B cell (primary cell): ENCODE results near the gene PDLIM5. TPM values are rescaled to one million over a fixed set of nuclear protein-coding genes. Genes with fewer than 3 reads are reported as not detected.

Experiments used
- ATAC-seq: fragments of 200-7000 bp; cut with Tn5 transposase; one replicate; pipeline ENCODE4 v1.10.0; 2021; ENCODE audit warnings: low read depth, mild to moderate bottlenecking, moderate number of reproducible peaks, moderate library complexity
- CTCF ChIA-PET: fragments of 350-600 bp; sonication (Branson Sonifier 250); formaldehyde crosslinking; loops from one replicate; lab custom pipeline; 2021; ENCODE audit warnings: antibody characterized with exemption, inconsistent platforms; lab: Charles Lee
- POLR2A ChIA-PET: fragments of 350-600 bp; sonication (Branson Sonifier 250); formaldehyde crosslinking; loops from one replicate; lab custom pipeline; 2021; ENCODE audit warnings: antibody characterized with exemption; lab: Charles Lee
- DNase-seq: peaks from one replicate; pipeline ENCODE4 v3.0.0; 2013
- H2AFZ ChIP-seq: 2 replicates; pipeline ENCODE4 v1.6.1; 2012; ENCODE audit warnings: mild to moderate bottlenecking, low read depth, low read length; ENCODE audit not compliant: insufficient read depth, poor library complexity, severe bottlenecking
- H3K27ac ChIP-seq, 2 donors: 1 replicate in 1 of 2; 2 replicates in 1 of 2; pipeline ENCODE4 v1.5.1; 2012 to 2013; ENCODE audit warnings: low read length in 2 of 2, mild to moderate bottlenecking in 2 of 2, moderate library complexity in 1 of 2
- H3K27me3 ChIP-seq, 4 experiments: fragments of 200-600 bp in 1 of 4; sonication (generic) in 1 of 4; replicated peaks in 1 of 4; 1 replicate in 2 of 4; 2 replicates in 2 of 4; pipeline versions ENCODE4 v1.6.1 to v1.7.0; 2013 to 2016; ENCODE audit warnings: low read length in 3 of 4, mild to moderate bottlenecking in 2 of 4, mixed read lengths in 1 of 4, moderate library complexity in 1 of 4; ENCODE audit not compliant: insufficient read depth in 4 of 4, control insufficient read depth in 3 of 4; ENCODE audit errors: control extremely low read depth in 1 of 4
- H3K36me3 ChIP-seq, 2 experiments: replicated peaks in 1 of 2; 1 replicate in 1 of 2; 2 replicates in 1 of 2; pipeline versions ENCODE4 v1.6.1 to v1.7.1; 2013; ENCODE audit warnings: low read length in 1 of 2; ENCODE audit not compliant: insufficient read depth in 2 of 2, control insufficient read depth in 1 of 2; ENCODE audit errors: control extremely low read depth in 1 of 2, extremely low read depth in 1 of 2
- H3K4me1 ChIP-seq, 2 donors: fragments of 200-600 bp in 1 of 2; sonication (generic) in 1 of 2; 1 replicate in 1 of 2; 2 replicates in 1 of 2; pipeline versions ENCODE4 v1.5.1 to v1.6.1; 2013 to 2017; ENCODE audit warnings: low read length in 2 of 2; ENCODE audit not compliant: control insufficient read depth in 2 of 2, insufficient read depth in 2 of 2
- H3K4me2 ChIP-seq: replicated peaks from 2 replicates; pipeline ENCODE3; 2012; ENCODE audit warnings: mild to moderate bottlenecking, low read depth, low read length; ENCODE audit not compliant: poor library complexity, severe bottlenecking
- H3K4me3 ChIP-seq, 5 experiments: fragments of 200-600 bp in 1 of 5; sonication (generic) in 1 of 5; 1 replicate in 3 of 5; 2 replicates in 2 of 5; pipeline versions ENCODE4 v1.5.1 to v1.7.0; 2011 to 2016; ENCODE audit warnings: low read length in 4 of 5, mild to moderate bottlenecking in 4 of 5, low read depth in 2 of 5, control low read depth in 1 of 5, moderate library complexity in 1 of 5; ENCODE audit not compliant: insufficient read depth in 1 of 5; ENCODE audit errors: control extremely low read depth in 1 of 5, extremely low read depth in 1 of 5
- H3K79me2 ChIP-seq: fragments of 200-600 bp; sonication (generic); one replicate; pipeline ENCODE4 v1.6.0; 2016; ENCODE audit warnings: low read length; ENCODE audit not compliant: control insufficient read depth, insufficient read depth
- H3K9ac ChIP-seq: fragments of 200-600 bp; sonication (generic); 2 replicates; pipeline ENCODE4 v1.6.1; 2017; ENCODE audit warnings: mild to moderate bottlenecking, low read length, moderate library complexity
- H3K9me3 ChIP-seq, 3 donors: one replicate each; pipeline versions ENCODE4 v1.6.1 to v1.7.1; 2013; ENCODE audit warnings: low read length in 2 of 3; ENCODE audit not compliant: control insufficient read depth in 2 of 3, insufficient read depth in 1 of 3; ENCODE audit errors: control extremely low read depth in 1 of 3
- H4K20me1 ChIP-seq: 2 replicates; pipeline ENCODE4 v1.6.0; 2012; ENCODE audit warnings: mild to moderate bottlenecking, low read length; ENCODE audit not compliant: insufficient read depth, control insufficient read depth, poor library complexity, severe bottlenecking
- H3K27ac Mint-ChIP-seq: one replicate; pipeline ENCODE4 v1.8.0; 2021; ENCODE audit warnings: mixed read lengths
- H3K27me3 Mint-ChIP-seq: one replicate; pipeline ENCODE4 v1.8.0; 2021; ENCODE audit warnings: mixed read lengths
- H3K4me1 Mint-ChIP-seq: one replicate; pipeline ENCODE4 v1.8.0; 2021; ENCODE audit warnings: mixed read lengths
- H3K4me3 Mint-ChIP-seq: one replicate; pipeline ENCODE4 v1.8.0; 2021; ENCODE audit warnings: mixed read lengths
- H3K9me3 Mint-ChIP-seq: one replicate; pipeline ENCODE4 v1.8.0; 2022; ENCODE audit warnings: mixed read lengths; ENCODE audit not compliant: insufficient read depth
- EZH2 ChIP-seq: IDR thresholded peaks from 2 replicates; pipeline ENCODE4 v1.6.1; 2012; ENCODE audit warnings: borderline replicate concordance, low read depth, mild to moderate bottlenecking, moderate library complexity, low read length; ENCODE audit not compliant: insufficient read depth, poor library complexity, severe bottlenecking
- WGBS: methylation state at CpG from one replicate; pipeline ENCODE4 v1.1.5; 2013; ENCODE audit warnings: missing lambda C conversion rate; ENCODE audit not compliant: insufficient coverage; 5-methylcytosine and 5-hydroxymethylcytosine counted together
- intact Hi-C: fragments of 100-400 bp; cut with micrococcal nuclease; formaldehyde crosslinking; loops from one replicate; pipeline ENCODE4 v1.10.0; 2022
- polyA plus RNA-seq: library from polyadenylated mRNA; depleted of rRNA; stranded (reverse); fragments of >200 nt; gene quantifications from 2 replicates; pipeline ENCODE4 v1.2.3, GENCODE V29; 2012
- total RNA-seq, 2 donors: library from RNA; stranded (reverse); fragments of 120-200 nt in 1 of 2; gene quantifications; 1 replicate in 1 of 2; 2 replicates in 1 of 2; pipeline versions ENCODE4 v1.2.3 to v1.2.4, GENCODE V29; 2013 to 2022
- TF ChIP-seq, protein P1 (sequence below): fragments of 200-600 bp; IDR thresholded peaks from one replicate; pipeline ENCODE4 v1.8.0; 2022; ENCODE audit warnings: antibody characterized with exemption, mild to moderate bottlenecking

Gene PDLIM5
- total and polyA plus RNA-seq, 2 donors (not counting 1 experiment from before 2014, with no cell fraction given) = 24.0 to 30.2 TPM

DNA sequence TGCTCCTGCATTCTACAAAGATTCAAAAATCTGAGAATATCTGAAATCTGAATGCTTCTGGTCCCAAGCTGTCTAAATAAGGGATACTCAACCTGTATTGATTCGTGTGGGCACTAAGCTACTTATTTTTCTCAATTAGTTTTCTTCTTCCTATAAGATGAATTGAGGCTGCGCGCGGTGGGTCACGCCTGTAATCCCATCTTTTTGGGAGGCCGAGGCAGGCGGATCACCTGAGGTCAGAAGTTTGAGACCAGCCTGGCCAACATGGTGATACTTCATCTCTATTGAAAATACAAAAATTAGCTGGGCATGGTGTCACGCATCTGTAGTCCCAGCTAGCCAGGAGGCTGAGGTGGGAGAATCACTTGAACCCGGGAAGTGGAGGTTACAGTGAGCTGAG lies 122.3 kb downstream of the PDLIM5 start:
- POLR2A ChIA-PET = no interaction called here
- Histone ChIP-seq H2AFZ (no peak overlapping the region), H3K79me2 (no peaks in the 10 kb centered on the region), H3K9ac (no peak overlapping the region), H3K27ac (no peak overlapping the region), H3K9me3 (no peaks in the 10 kb centered on the region), H3K27me3 (no peaks in the 10 kb centered on the region), H4K20me1 (no peaks in the 10 kb centered on the region), H3K4me2 (no peak overlapping the region), H3K4me1 (no peaks in the 10 kb centered on the region), H3K4me3 (no peak overlapping the region), H3K36me3 (peaks cover 0 to 6% of the 10 kb centered on the region in 2 experiments)
- CTCF ChIA-PET = no interaction called here
- DNase-seq (no peak), ATAC-seq (no peak)
- no peaks in the 10 kb centered on the region for H3K27me3 Mint-ChIP-seq
- H3K9me3 Mint-ChIP-seq = no peaks in the 10 kb centered on the region
- intact Hi-C loops = no loop called here
- no CpG with 5 or more reads among the region's 9 CpGs for WGBS
- no peak overlapping the region for H3K4me3 Mint-ChIP-seq
- TF ChIP-seq EZH2 = no peak
- TF ChIP-seq, protein P1, sequence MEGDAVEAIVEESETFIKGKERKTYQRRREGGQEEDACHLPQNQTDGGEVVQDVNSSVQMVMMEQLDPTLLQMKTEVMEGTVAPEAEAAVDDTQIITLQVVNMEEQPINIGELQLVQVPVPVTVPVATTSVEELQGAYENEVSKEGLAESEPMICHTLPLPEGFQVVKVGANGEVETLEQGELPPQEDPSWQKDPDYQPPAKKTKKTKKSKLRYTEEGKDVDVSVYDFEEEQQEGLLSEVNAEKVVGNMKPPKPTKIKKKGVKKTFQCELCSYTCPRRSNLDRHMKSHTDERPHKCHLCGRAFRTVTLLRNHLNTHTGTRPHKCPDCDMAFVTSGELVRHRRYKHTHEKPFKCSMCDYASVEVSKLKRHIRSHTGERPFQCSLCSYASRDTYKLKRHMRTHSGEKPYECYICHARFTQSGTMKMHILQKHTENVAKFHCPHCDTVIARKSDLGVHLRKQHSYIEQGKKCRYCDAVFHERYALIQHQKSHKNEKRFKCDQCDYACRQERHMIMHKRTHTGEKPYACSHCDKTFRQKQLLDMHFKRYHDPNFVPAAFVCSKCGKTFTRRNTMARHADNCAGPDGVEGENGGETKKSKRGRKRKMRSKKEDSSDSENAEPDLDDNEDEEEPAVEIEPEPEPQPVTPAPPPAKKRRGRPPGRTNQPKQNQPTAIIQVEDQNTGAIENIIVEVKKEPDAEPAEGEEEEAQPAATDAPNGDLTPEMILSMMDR = no peak
- H3K27ac Mint-ChIP-seq = no peak overlapping the region
- H3K4me1 Mint-ChIP-seq = no peaks in the 10 kb centered on the region

DNA sequence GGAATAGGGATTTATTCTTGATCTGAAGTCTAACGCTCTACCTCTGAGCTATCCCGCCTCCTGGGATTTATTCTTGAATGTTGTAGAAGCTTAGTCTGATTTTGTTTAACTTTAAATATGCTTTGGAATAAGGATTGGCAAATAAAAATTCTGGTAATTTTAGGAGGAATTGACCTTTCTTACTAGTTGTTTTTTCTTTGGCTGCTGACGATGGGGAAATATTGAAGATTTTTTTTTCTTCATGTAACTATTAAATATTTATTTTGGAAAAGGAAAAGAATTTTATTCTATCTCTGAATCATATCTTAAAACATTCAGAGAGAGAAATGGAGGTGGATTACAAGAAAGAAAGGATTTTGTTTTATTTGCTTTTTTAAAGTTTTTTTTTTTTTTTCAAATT lies 122.9 kb downstream of the PDLIM5 start:
- H3K27ac Mint-ChIP-seq = no peak overlapping the region
- CTCF ChIA-PET = no interaction called here
- H3K4me2 ChIP-seq = no peak overlapping the region

More for the DNA sequence above, 122.9 kb downstream of the PDLIM5 start:
- ATAC-seq = no peak
- Mint-ChIP-seq H3K9me3 (no peaks in the 10 kb centered on the region), H3K4me3 (no peak overlapping the region), H3K4me1 (no peaks in the 10 kb centered on the region), H3K27me3 (no peaks in the 10 kb centered on the region)
- Histone ChIP-seq H3K36me3 (peaks cover 0 to 6% of the 10 kb centered on the region in 2 experiments), H3K4me1 (no peaks in the 10 kb centered on the region), H3K9me3 (no peaks in the 10 kb centered on the region), H3K27me3 (no peaks in the 10 kb centered on the region), H2AFZ (no peak overlapping the region), H3K9ac (no peak overlapping the region), H3K27ac (no peak overlapping the region), H4K20me1 (no peaks in the 10 kb centered on the region), H3K4me3 (no peak overlapping the region), H3K79me2 (no peaks in the 10 kb centered on the region)
- intact Hi-C loops = no loop called here
- POLR2A ChIA-PET = no interaction called here
- no peak for DNase-seq
- no peak for TF ChIP-seq EZH2
- TF ChIP-seq, protein P1 = no peak
- WGBS = 100% methylated on average over 2 of the region's 3 CpGs
